Measurements from ENCODE around the gene MLLT3.

DNA sequence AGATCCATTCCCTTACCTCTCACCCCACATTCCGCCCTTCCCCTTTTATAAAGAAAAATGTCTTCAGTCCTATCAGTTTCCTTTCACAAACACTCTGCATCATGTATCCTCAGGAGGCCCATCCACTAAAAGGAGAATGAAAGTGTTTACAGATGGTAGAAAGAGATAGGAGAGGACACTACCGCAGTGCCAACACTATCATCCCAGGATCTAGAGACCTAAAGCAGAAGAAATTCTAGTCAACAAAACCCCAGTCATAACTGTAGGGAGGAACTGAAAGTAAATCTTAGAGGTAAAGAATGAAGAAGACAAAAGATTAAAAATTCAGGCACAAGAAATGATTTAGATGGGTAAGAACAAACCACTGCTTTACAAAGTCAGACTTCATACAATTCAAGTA lies 114.1 kb downstream of the MLLT3 start:
- TF ChIP-seq, protein P1, sequence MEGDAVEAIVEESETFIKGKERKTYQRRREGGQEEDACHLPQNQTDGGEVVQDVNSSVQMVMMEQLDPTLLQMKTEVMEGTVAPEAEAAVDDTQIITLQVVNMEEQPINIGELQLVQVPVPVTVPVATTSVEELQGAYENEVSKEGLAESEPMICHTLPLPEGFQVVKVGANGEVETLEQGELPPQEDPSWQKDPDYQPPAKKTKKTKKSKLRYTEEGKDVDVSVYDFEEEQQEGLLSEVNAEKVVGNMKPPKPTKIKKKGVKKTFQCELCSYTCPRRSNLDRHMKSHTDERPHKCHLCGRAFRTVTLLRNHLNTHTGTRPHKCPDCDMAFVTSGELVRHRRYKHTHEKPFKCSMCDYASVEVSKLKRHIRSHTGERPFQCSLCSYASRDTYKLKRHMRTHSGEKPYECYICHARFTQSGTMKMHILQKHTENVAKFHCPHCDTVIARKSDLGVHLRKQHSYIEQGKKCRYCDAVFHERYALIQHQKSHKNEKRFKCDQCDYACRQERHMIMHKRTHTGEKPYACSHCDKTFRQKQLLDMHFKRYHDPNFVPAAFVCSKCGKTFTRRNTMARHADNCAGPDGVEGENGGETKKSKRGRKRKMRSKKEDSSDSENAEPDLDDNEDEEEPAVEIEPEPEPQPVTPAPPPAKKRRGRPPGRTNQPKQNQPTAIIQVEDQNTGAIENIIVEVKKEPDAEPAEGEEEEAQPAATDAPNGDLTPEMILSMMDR (IDR thresholded peaks at IDR 0.05) = no peak
- no peak for TF ChIP-seq POLR2A (IDR thresholded peaks at IDR 0.05)

Measured in body of pancreas (tissue), 4 donors.